Endothelial cell of umbilical vein (primary cell): ENCODE measurements around the gene SYNDIG1. TPM values are rescaled to one million over a fixed set of nuclear protein-coding genes. Genes with fewer than 3 reads are reported as not detected.

ENCODE experiments used
- BruUV-seq: library from RNA; stranded (reverse); fragments of 400-500 nt; replicated peaks from 2 replicates; lab custom pipeline; 2021; lab: Mats Ljungman, UMichigan
- CTCF ChIA-PET: fragments of 300-600, 350-600 bp; sonication (Branson Sonifier 250); formaldehyde crosslinking; loops from one replicate; lab custom pipeline; 2021; ENCODE audit warnings: antibody characterized with exemption, inconsistent platforms; lab: Charles Lee
- POLR2A ChIA-PET: fragments of 300-600, 350-600 bp; sonication (Branson Sonifier 250); formaldehyde crosslinking; loops from one replicate; lab custom pipeline; 2021; ENCODE audit warnings: antibody characterized with exemption, inconsistent platforms; lab: Charles Lee
- DNase-seq: peaks from one replicate; pipeline ENCODE4 v3.0.0-alpha.2; 2011; ENCODE audit warnings: low read depth, low spot score
- FAIRE-seq: peaks from 2 replicates; lab custom pipeline; 2011; peaks lifted over from hg19 to GRCh38; lab: Jason Lieb, UNC
- H2AFZ ChIP-seq: 2 replicates; pipeline ENCODE4 v1.6.0; 2012; ENCODE audit warnings: low read depth, low read length, control low read depth, inconsistent platforms
- H3K27ac ChIP-seq: 2 replicates; pipeline ENCODE4 v1.5.1; 2011; ENCODE audit warnings: low read depth, mild to moderate bottlenecking, control low read depth, low read length, moderate library complexity; ENCODE audit not compliant: insufficient read depth
- H3K27me3 ChIP-seq, 2 experiments: 2 replicates each; pipeline versions ENCODE4 v1.6.0 to v1.6.1; 2011; ENCODE audit warnings: low read length in 2 of 2, mixed read lengths in 1 of 2; ENCODE audit not compliant: control insufficient read depth in 2 of 2, insufficient read depth in 2 of 2
- H3K36me3 ChIP-seq, 2 experiments: 2 replicates in 1 of 2; 3 replicates in 1 of 2; pipeline ENCODE4 v1.5.1; 2011; ENCODE audit warnings: low read length in 2 of 2, mild to moderate bottlenecking in 1 of 2, moderate library complexity in 1 of 2; ENCODE audit not compliant: control insufficient read depth in 2 of 2, insufficient read depth in 2 of 2; ENCODE audit errors: extremely low read depth in 1 of 2
- H3K4me1 ChIP-seq: 3 replicates; pipeline ENCODE4 v1.5.1; 2011; ENCODE audit warnings: mild to moderate bottlenecking, low read length; ENCODE audit not compliant: control insufficient read depth, insufficient read depth; ENCODE audit errors: extremely low read depth
- H3K4me2 ChIP-seq: 2 replicates; pipeline ENCODE4 v1.6.1; 2011; ENCODE audit warnings: low read length, control low read depth, mixed read lengths; ENCODE audit not compliant: insufficient read depth
- H3K4me3 ChIP-seq, 3 experiments: fragments of 200-600 bp in 1 of 3; sonication (generic), shearing (Covaris generic) in 1 of 3; replicated peaks in 1 of 3; 2 replicates each; pipeline ENCODE4 v1.5.1; 2011 to 2016; ENCODE audit warnings: control low read depth in 3 of 3, low read length in 3 of 3, mild to moderate bottlenecking in 2 of 3, inconsistent platforms in 1 of 3, low read depth in 1 of 3, moderate library complexity in 1 of 3; ENCODE audit not compliant: insufficient read depth in 1 of 3
- H3K79me2 ChIP-seq: 2 replicates; pipeline ENCODE4 v1.6.0; 2012; ENCODE audit warnings: low read length, inconsistent platforms; ENCODE audit not compliant: control insufficient read depth, insufficient read depth
- H3K9ac ChIP-seq: replicated peaks from 2 replicates; pipeline ENCODE3; 2011; ENCODE audit warnings: low read length, control low read depth; ENCODE audit not compliant: insufficient read depth; ENCODE audit errors: extremely low read depth
- H3K9me1 ChIP-seq: replicated peaks from 3 replicates; pipeline ENCODE4 v1.6.0; 2011; ENCODE audit warnings: mild to moderate bottlenecking, low read length; ENCODE audit not compliant: control insufficient read depth, insufficient read depth; ENCODE audit errors: extremely low read depth
- H3K9me3 ChIP-seq: replicated peaks from 2 replicates; pipeline ENCODE4 v1.5.1; 2012; ENCODE audit warnings: low read length, inconsistent platforms; ENCODE audit not compliant: control insufficient read depth, insufficient read depth
- H4K20me1 ChIP-seq: replicated peaks from 2 replicates; pipeline ENCODE3; 2011; ENCODE audit warnings: mild to moderate bottlenecking, low read length; ENCODE audit not compliant: control insufficient read depth, insufficient read depth; ENCODE audit errors: extremely low read depth
- CTCF ChIP-seq, 2 donors: IDR thresholded peaks; 1 replicate in 1 of 2; 2 replicates in 1 of 2; pipeline ENCODE4 v1.5.1; 2011; ENCODE audit warnings: low read length in 2 of 2, mild to moderate bottlenecking in 2 of 2, moderate library complexity in 2 of 2, control low read depth in 1 of 2, inconsistent platforms in 1 of 2, low read depth in 1 of 2; ENCODE audit not compliant: insufficient read depth in 1 of 2; ENCODE audit errors: extremely low read depth in 1 of 2
- EZH2 ChIP-seq: IDR thresholded peaks from 2 replicates; pipeline ENCODE4 v1.6.1; 2012; ENCODE audit warnings: borderline replicate concordance, low read depth, mild to moderate bottlenecking, moderate library complexity, low read length, inconsistent platforms; ENCODE audit not compliant: severe bottlenecking
- FOS ChIP-seq: IDR thresholded peaks from 2 replicates; pipeline ENCODE4 v1.6.1; 2011; ENCODE audit warnings: mild to moderate bottlenecking, low read length, moderate library complexity, borderline replicate concordance; ENCODE audit not compliant: insufficient read depth
- GATA2 ChIP-seq: IDR thresholded peaks from 2 replicates; pipeline ENCODE4 v1.7.0; 2011; ENCODE audit warnings: low read depth, mild to moderate bottlenecking, moderate library complexity, mixed read lengths, low read length; ENCODE audit not compliant: insufficient read length, insufficient read depth
- JUN ChIP-seq: IDR thresholded peaks from 2 replicates; pipeline ENCODE4 v1.6.1; 2011; ENCODE audit warnings: borderline replicate concordance, low read depth; ENCODE audit not compliant: insufficient read length, insufficient read depth
- MAX ChIP-seq: IDR thresholded peaks from 2 replicates; pipeline ENCODE4 v1.6.1; 2011; ENCODE audit not compliant: insufficient read depth, insufficient read length
- MYC ChIP-seq: IDR thresholded peaks from one replicate; pipeline ENCODE4 v1.6.1; 2011; ENCODE audit warnings: mild to moderate bottlenecking, low read depth, low read length
- POLR2A ChIP-seq: IDR thresholded peaks from 2 replicates; pipeline ENCODE4 v1.6.1; 2012; ENCODE audit warnings: low read depth, mild to moderate bottlenecking, control low read depth, low read length
- POLR2AphosphoS5 ChIP-seq: IDR thresholded peaks from 2 replicates; pipeline ENCODE4 v1.6.1; 2012; ENCODE audit warnings: low read depth, mild to moderate bottlenecking, control low read depth, low read length, moderate library complexity; ENCODE audit not compliant: insufficient read depth
- dilution Hi-C: fragments of 300-500 bp; cut with MboI; formaldehyde crosslinking; loops from one replicate; pipeline ENCODE4 v1.15.0; 2019; ENCODE audit warnings: low sequenced_read_pairs; ENCODE audit not compliant: extremely low pct_ligation_motif_present
- intact Hi-C: fragments of 100-400 bp; cut with micrococcal nuclease; formaldehyde crosslinking; loops from one replicate; pipeline ENCODE4 v1.10.0; 2022
- polyA plus RNA-seq, 4 experiments: library from polyadenylated mRNA; depleted of rRNA in 3 of 4; stranded (reverse) in 3 of 4; unstranded in 1 of 4; fragments of >200 nt; gene quantifications; 2 replicates each; pipeline versions ENCODE4 v1.2.1 to v1.2.3, GENCODE V29; 2011 to 2012; ENCODE audit warnings: missing spikeins in 1 of 4
- total RNA-seq: library from RNA; stranded (reverse); gene quantifications from 2 replicates; pipeline ENCODE4 v1.2.3, GENCODE V29; 2021

SYNDIG1 gene
- total and polyA plus RNA-seq, 2 donors (not counting 3 experiments of a cell fraction or from before 2014, with no cell fraction given): not detected

GRCh38 chr20:24495266-24495665 lies 25.8 kb downstream of the SYNDIG1 start:
- dilution Hi-C loops: no loop called here
- Histone ChIP-seq H3K36me3 (no peaks in the 10 kb centered on the region), H4K20me1 (no peaks in the 10 kb centered on the region), H3K27me3 (no peaks in the 10 kb centered on the region), H2AFZ (no peak overlapping the region), H3K27ac (no peak overlapping the region), H3K9ac (no peak overlapping the region), H3K79me2 (no peaks in the 10 kb centered on the region), H3K4me3 (no peak overlapping the region), H3K4me1 (no peaks in the 10 kb centered on the region), H3K9me3 (no peaks in the 10 kb centered on the region), H3K9me1 (no peaks in the 10 kb centered on the region), H3K4me2 (no peak overlapping the region)
- intact Hi-C loops: no loop called here
- CTCF ChIA-PET: no interaction called here
- TF ChIP-seq POLR2AphosphoS5 (no peak), EZH2 (no peak), MYC (no peak), FOS (no peak), MAX (no peak), JUN (no peak), CTCF (IDR thresholded peaks at IDR 0.05; ENCODE audit: extremely low read depth in 1 of 2, insufficient read depth in 1 of 2, low read depth in 1 of 2, low read length in 2 of 2) (no peak), GATA2 (no peak), POLR2A (no peak)
- FAIRE-seq (no peak), DNase-seq (no peak)
- POLR2A ChIA-PET: no interaction called here
- no TSS peak for BruUV-seq
